RPMI7951 (cell line): ENCODE results near the gene FGF3. TPM values are rescaled to one million over a fixed set of nuclear protein-coding genes. Genes with fewer than 3 reads are reported as not detected.

ENCODE experiments used
- DNase-seq: peaks from one replicate; pipeline ENCODE4 v3.0.0-alpha.2; 2012; ENCODE audit warnings: low read depth
- total RNA-seq: library from RNA; depleted of rRNA; stranded (reverse); fragments of >200 nt; shearing (Covaris generic); gene quantifications from 2 replicates; pipeline ENCODE4 v1.2.3, GENCODE V29; 2014; rRNA removed

The FGF3 gene
- not detected in 2 replicates for total RNA-seq

GRCh38 chr11:69818603-69819441 is at the start of gene FGF3:
TSS of gene FGF3 (minus strand) at chr11:69819416. CDS start at chr11:69818933, 483 bp downstream.
- no peak for DNase-seq

GRCh38 chr11:69868871-69869270 is 49.7 kb upstream of the FGF3 start:
- DNase-seq, result no peak

GRCh38 chr11:69868006-69868810 is 49.0 kb upstream of the FGF3 start:
- DNase-seq, result no peak

DNA sequence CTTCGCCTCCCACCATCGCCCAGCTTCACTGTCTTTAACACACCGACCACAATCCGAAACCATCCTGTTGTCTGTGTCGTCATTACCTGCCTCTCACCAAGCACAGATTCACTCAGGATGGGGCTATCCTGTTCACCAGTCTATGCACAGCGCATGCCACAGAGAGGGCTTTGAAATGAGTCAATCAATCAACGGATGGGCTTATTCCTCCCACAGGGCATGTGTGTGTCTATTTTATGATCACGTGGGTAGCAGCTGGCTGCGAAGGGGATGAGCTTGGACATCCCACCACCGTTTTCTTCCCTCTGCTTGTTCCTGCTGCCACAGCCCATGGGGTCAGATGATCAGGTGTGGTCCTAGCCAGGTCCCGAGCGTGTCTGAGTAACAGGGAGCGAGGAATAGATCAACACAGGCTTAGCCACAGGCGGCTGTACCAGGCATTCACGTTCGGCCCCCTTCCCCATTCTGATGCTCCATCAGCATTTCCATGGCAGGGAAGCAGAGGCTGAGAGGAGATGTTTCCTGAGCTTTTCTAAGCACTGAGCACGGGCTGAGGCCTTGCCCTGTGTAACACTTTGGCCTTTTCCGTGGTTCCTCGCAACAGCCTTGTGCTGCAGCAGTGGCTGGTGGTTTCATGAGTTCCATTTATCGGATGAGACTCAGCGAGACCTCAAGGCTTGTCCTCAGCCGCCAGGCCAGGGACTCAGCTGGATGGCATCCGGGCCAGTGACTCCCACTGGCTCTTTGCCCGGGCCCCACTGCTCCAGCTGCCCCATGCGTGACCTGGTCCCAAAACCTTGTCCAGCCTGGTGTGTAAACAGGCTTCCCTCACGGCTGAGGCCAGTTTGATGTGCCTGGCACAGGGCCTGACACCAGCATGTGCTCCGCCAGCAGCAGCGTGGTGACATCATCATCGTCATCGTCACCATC is 48.1 kb upstream of the FGF3 start:
- peak; percentile 98 for DNase-seq

GRCh38 chr11:69866648-69867047 is 47.4 kb upstream of the FGF3 start:
- no peak for DNase-seq

DNA sequence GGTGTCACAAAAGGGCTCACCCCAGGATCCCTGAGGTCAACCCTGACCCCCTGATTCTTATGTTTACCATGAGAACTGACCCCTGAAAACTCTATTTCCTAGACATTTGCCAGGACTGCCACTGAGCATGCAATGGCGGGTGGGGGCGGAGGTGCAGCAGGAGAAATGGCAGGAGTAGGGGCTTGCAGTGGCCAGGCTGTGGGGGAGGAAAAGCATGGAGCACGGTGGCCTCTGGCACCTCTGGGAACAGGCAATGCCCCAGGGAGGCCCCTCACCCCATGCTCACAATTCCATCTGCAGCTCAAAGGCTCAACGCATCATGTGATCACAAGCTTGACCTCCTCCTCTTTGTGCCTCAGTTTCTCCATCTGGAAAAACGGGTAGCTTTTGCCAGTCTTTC is 46.5 kb upstream of the FGF3 start:
- DNase-seq, result no peak

DNA sequence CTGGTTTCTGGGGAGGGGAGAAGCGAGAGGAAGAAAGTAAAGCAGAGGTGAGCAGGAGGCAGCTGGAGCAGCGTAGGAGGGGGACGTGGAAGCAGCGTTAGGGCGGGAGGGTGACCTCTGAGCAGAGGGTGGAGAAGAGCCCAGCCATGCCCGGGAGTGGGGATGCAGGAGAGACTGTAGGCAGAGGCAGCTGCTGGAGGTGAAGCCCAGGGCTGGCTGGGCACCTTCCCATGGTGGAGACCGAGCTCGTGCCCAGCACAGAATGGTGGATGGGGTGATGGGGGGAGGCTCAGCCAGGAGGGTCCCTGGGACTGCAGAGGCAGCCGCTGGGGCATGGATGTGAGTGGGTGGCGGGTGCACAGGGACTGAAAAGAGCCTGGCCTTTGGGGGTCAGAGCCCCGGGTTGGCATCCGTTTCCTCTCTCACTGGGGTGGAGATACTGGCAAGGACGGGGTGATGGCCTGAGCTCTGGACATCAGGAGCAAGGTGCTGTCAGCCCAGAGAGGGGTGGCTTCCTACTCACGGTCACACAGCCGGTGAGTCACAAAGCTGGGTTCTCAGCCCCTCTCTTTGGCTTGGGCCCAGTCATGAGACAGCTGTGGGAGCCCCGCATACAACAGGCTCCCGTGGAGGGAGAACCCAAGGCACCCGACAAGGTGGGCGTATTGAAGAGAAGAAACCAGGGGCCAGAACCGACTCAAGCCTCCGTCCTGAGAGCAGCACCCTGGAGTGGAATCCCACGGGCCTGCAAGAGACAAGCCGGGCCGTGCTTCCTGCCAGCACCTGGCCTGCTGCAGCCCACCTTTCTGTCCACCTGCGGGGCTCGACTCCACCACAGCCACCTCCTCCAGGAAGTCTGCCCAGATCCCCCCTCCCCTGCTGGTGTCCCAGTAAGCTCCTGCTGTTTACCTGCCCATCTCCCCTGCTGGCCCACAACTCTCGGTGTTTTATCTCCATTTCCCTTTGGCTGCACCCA is 45.8 kb upstream of the FGF3 start:
- no peak for DNase-seq

DNA sequence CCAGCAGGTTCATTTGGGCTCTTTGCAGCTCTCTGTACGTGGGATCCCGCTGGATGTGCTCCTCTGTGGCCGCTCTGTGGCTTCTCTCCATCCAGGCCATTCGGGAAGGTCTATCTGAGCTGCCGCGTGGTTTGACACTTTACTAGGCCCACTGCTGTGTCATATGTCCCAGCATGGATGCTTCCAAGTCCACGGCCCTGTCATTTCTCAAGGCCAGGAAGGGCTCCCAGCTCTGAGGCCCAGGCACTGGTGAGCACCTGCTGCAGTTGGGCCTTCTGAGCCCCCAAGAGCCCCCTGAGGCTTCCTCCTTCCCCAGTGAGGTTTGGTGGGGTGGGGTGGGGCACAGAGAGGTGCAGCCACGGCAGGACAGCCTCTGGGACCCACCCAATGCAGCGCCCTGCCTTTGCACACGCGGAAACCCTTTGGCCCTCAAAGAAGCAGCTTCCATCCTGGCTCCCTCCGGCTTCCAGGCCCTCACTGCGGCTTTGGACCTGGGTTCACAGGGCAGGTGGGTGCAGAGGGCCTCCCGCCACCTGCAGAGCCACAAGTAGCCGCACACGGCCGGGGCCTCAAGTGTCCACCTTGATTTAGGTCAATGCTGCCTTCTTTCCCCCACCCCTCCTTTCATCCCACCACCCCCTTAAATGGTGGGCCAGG is 44.5 kb upstream of the FGF3 start:
- no peak for DNase-seq

DNA sequence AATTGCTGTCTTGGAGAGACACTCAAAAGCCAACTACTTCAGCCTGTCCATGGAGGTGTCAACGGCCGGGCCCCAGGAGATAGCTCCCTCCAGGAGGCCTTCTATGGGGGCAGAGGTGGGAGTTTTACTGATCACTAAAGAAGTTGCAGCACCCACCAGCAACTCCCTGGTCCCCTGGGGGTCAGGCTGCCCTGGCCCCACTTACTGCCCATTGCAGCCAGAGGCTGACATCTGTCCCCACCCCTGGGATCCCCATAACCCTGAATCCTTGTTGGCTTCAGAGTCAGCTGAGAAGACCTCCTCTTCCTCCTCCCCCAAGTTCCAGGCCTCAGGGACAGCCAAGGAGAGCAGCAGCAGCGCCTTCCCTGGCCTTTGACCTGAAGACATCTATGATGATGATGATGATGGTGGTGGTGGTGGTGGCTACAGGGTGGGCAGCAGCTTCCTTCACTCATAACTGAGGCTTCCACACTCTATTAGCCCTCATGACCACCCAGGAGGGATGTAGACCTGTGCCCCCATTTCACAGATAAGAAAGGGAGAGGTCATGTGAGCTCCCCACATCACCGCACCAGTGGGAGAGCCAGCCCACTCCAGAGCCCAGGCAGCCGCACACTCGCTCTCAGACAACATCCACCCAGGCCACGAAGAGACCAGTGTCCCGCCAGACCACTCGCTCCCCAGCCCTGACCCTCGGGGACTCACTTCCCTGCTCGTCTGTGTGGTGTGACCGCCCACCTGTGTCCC is 43.8 kb upstream of the FGF3 start:
- DNase-seq, result no peak

- no peak for DNase-seq
These were observed 43.1 kb upstream of the FGF3 start for GRCh38 chr11:69862331-69862771.

DNA sequence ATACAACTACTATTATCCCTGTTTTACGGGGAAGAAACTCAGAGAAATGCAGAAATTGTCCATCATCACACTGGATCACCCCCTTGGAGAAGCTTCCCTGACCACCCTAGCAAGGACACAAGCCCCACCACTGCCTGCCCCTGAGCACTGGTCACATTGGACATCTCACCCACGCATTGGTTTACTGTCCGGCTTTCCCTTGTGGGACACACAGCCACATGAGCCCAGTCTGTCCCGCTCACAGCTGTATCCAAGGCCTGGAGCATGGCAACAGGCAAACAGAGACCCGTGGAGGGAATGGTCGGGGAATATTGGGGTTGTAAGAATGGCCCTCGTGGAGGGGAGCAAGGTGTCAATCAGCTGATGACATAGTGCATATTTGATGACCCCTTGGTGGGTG is 42.7 kb upstream of the FGF3 start:
- DNase-seq, result no peak

DNA sequence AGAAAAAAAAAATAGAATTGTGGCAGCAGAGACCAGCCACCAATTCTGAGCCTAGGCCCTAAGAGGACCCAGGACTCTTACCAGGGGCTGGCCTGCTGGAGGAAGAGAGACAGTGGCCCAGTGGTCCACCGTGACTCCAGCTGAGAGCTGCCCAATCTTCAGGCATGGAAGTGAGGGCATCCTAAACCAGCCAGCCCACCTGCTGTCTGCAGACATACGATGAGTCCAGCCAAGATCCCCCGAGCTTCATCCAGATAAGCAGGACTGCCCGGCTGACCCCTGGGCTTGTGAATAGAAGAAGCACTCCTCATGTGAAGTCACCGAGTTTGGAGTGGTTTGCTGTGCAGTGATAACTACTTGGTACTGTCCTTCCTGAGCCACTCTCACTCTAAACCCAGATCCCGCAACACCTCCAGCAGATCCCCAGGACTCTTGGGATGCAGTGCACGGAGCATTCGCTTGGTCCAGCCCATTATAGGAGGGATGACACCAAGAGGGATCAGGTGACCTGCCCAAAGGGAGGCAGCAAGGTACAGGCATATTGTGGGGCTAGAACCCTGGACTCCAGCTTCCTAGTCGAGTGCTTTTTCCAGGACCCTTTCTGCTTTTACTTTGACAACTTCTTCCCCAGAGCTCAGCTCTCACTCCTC is 41.7 kb upstream of the FGF3 start:
- DNase-seq, result no peak

DNA sequence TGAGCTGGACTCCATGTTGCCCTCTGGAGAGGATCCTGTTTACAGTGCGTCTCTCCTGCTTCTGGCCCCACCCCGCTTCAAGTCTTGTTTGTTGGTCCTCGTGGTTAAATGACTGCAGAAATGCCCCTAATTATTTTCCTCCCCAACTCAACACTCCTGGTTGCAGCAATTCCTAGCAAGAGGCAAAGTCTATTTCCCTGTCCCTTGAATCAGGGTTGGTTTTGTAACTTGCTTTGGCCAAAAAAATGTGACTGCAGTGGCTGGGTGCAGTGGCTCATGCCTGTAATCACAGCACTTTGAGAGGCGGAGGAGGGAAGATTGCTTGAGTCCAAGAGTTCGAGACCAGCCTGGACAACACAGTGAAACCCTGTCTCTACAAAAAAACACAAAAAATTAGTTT is 41.0 kb upstream of the FGF3 start:
- DNase-seq, result no peak

- no peak for DNase-seq
These were observed 40.2 kb upstream of the FGF3 start for GRCh38 chr11:69859275-69859934.

DNA sequence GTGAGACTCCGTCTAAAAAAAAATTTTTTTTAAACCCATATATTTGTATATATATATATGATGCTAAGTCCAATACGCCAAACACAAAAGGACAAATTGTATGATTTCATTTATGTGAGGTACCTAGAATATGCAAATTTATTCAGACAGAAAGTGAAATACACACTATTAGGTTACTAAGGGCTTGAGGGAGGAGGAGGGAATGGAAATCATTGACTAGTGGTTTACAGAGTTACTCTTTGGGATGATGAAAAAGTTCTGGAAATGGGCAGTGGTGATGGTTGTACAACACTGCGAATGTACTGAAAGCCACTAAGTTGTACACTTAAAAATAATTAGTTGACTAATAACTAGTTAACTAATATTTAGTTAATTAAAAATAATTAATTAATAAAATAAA is 36.2 kb upstream of the FGF3 start:
- no peak for DNase-seq

DNA sequence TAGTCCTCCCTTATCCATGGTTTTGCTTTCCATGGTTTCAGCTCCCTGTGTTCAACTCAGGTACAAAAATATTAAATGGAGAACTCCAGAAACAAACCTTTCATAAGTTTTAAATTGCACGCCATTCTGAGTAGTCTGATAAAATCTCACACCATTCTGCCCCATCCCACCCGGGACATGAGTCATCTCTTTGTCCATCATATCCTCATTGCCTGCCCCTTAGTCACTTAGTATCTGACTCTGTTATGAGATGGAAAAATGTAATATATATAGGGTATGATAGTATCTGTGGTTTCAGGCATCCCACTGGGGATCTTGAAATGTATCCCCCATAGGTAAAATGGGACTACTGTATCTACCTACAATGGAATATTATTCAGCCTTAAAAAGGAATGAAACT is 35.5 kb upstream of the FGF3 start:
- DNase-seq, result peak; percentile 62

DNA sequence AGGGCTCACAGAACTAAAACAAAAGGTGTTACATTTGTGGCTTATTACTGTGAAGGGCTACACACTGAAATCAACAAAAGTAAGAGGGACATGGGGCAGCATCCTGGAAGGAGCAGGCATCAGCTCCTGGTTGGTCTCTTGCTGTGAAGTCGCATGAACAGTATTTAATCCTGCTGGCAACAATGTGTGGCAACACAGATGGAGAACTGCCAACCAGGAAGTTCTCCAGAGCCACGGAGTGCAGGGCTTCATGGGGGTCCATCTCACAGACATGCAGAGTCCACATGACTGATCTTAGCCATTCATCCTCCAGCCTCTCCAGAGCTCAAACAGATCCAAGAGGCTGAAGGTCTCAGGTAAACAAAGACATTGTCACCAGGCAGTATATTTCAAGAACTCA is 32.8 kb upstream of the FGF3 start:
- no peak for DNase-seq

DNA sequence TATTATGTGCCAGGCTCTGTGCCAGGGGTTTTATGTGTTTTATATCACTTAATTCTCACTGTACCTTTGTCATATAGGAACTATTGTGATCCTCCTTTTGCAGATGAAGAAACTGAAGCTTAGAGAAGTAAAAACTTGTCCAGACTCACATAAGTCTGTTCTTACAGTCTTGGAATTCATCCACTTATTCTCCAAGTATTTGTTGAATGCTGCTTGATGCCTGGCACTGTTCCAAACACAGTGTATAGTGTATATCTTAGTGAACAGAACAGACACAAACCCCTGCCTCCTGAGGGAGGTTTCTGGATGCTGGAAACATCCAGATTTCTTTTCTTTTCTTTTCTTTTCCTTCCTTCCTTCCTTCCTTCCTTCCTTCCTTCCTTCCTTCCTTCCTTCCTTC is 29.0 kb upstream of the FGF3 start:
- no peak for DNase-seq
